ENCODE data around the gene LAMC1. TPM values are rescaled to one million over a fixed set of nuclear protein-coding genes. Genes with fewer than 3 reads are reported as not detected.

Gene LAMC1
- total RNA-seq, 1 experiment from 2014 or later, result 113 TPM

DNA sequence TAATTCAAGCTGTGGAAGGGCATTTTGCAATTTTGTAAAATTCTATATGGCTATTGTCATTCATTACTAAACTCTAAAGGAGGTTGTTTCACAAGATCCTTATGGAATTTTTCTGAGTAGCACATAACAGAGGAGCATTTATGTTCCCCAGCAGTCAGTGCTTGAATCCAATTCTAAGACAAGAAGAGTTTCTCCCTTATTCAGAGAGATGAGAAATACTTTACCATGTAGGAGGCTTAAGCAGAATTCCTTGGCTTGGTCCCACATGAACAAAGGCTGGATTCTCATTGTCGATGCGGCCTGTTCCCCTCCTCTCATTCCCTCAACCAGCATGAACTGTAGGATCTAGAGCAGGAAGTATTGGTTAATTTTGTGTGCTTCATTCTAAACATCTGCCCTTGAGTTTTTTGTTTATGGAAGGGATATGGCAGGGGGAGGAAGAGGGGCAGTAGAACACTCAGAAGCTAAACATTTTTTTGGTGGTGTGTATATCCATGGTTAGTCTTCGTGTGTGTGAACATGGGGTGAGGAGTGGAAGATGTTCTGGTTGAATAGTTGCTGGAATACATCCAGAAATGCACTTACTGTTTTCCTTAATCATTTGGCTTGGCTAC, 74.3 kb downstream of the LAMC1 start:
- TF ChIP-seq POLR2AphosphoS5 (IDR thresholded peaks at IDR 0.05; ENCODE audit: low read depth, low read length), result no peak
- TF ChIP-seq, protein P1, sequence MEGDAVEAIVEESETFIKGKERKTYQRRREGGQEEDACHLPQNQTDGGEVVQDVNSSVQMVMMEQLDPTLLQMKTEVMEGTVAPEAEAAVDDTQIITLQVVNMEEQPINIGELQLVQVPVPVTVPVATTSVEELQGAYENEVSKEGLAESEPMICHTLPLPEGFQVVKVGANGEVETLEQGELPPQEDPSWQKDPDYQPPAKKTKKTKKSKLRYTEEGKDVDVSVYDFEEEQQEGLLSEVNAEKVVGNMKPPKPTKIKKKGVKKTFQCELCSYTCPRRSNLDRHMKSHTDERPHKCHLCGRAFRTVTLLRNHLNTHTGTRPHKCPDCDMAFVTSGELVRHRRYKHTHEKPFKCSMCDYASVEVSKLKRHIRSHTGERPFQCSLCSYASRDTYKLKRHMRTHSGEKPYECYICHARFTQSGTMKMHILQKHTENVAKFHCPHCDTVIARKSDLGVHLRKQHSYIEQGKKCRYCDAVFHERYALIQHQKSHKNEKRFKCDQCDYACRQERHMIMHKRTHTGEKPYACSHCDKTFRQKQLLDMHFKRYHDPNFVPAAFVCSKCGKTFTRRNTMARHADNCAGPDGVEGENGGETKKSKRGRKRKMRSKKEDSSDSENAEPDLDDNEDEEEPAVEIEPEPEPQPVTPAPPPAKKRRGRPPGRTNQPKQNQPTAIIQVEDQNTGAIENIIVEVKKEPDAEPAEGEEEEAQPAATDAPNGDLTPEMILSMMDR (IDR thresholded peaks at IDR 0.05), result no peak
- no peak for TF ChIP-seq SIN3A (IDR thresholded peaks at IDR 0.05; ENCODE audit: borderline replicate concordance, insufficient read depth, low read depth, low read length)
- TF ChIP-seq, protein P2, sequence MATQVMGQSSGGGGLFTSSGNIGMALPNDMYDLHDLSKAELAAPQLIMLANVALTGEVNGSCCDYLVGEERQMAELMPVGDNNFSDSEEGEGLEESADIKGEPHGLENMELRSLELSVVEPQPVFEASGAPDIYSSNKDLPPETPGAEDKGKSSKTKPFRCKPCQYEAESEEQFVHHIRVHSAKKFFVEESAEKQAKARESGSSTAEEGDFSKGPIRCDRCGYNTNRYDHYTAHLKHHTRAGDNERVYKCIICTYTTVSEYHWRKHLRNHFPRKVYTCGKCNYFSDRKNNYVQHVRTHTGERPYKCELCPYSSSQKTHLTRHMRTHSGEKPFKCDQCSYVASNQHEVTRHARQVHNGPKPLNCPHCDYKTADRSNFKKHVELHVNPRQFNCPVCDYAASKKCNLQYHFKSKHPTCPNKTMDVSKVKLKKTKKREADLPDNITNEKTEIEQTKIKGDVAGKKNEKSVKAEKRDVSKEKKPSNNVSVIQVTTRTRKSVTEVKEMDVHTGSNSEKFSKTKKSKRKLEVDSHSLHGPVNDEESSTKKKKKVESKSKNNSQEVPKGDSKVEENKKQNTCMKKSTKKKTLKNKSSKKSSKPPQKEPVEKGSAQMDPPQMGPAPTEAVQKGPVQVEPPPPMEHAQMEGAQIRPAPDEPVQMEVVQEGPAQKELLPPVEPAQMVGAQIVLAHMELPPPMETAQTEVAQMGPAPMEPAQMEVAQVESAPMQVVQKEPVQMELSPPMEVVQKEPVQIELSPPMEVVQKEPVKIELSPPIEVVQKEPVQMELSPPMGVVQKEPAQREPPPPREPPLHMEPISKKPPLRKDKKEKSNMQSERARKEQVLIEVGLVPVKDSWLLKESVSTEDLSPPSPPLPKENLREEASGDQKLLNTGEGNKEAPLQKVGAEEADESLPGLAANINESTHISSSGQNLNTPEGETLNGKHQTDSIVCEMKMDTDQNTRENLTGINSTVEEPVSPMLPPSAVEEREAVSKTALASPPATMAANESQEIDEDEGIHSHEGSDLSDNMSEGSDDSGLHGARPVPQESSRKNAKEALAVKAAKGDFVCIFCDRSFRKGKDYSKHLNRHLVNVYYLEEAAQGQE (IDR thresholded peaks at IDR 0.05; ENCODE audit: insufficient read depth in 1 of 2, low read depth in 2 of 2, low read length in 1 of 2), result no peak
- no peak for TF ChIP-seq TCF7L2 (IDR thresholded peaks at IDR 0.05; ENCODE audit: low read depth, low read length)
- Histone ChIP-seq H3K36me3 (ENCODE audit: control insufficient read depth, insufficient read depth, low read length) (no peaks in the 10 kb centered on the region), H3K9me3 (ENCODE audit: control insufficient read depth, insufficient read depth, low read depth, low read length) (no peaks in the 10 kb centered on the region), H3K4me3 (ENCODE audit: low read depth in 2 of 2, low read length in 2 of 2) (no peak overlapping the region), H3K4me1 (ENCODE audit: control insufficient read depth, insufficient read depth, low read length) (peaks cover 15% of the 10 kb centered on the region), H3K27ac (ENCODE audit: low read length) (no peak overlapping the region), H3K27me3 (ENCODE audit: control insufficient read depth, insufficient read depth, low read length) (no peaks in the 10 kb centered on the region)
- DNase-seq (ENCODE audit: low read depth, low spot score) (no peak), ATAC-seq (no peak)
- POLR2A ChIA-PET, result interaction anchor here (0.6 kb wide), 1 partner anchor 66 kb away, joined by 3 read pairs; no protein-coding TSS in a partner anchor
- CTCF ChIA-PET, result no interaction called here
- in situ Hi-C loops (cut with HindIII; ENCODE audit: low pct_unique_long_range_greater_than_20kb, low sequenced_read_pairs) (no loop called here), intact Hi-C loops (cut with micrococcal nuclease; ENCODE audit: unreplicated experiment) (no loop called here)
- BruUV-seq (replicated peaks), result no TSS peak

DNA sequence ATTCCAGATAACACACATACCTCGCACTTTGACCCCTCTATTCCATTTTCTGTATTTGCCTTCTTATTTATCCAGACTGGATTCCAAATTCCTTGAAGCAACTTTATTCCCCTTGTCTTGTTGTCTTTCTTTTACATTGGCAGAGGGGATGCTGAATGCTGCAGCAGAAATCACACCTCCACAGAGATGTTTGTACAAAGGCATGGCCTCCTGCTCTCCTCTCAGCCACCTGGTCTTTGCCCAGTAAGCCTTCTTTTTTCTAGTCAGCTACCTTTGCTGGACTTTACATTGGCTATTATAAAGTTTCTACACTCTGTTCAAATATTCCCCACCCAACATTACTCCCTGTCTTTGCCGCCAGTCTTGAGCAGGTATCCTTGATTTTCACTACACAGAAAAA, 75.1 kb downstream of the LAMC1 start:
- ChIA-PET CTCF (no interaction called here), POLR2A (no interaction called here)
- Histone ChIP-seq H3K4me1 (ENCODE audit: control insufficient read depth, insufficient read depth, low read length) (peaks cover 15% of the 10 kb centered on the region), H3K4me3 (ENCODE audit: low read depth in 2 of 2, low read length in 2 of 2) (no peak overlapping the region), H3K9me3 (ENCODE audit: control insufficient read depth, insufficient read depth, low read depth, low read length) (no peaks in the 10 kb centered on the region), H3K27ac (ENCODE audit: low read length) (no peak overlapping the region), H3K27me3 (ENCODE audit: control insufficient read depth, insufficient read depth, low read length) (no peaks in the 10 kb centered on the region), H3K36me3 (ENCODE audit: control insufficient read depth, insufficient read depth, low read length) (no peaks in the 10 kb centered on the region)
- TF ChIP-seq, protein P1 (IDR thresholded peaks at IDR 0.05), result no peak
- TF ChIP-seq, protein P2 (IDR thresholded peaks at IDR 0.05; ENCODE audit: insufficient read depth in 1 of 2, low read depth in 2 of 2, low read length in 1 of 2), result no peak
- TF ChIP-seq SIN3A (IDR thresholded peaks at IDR 0.05; ENCODE audit: borderline replicate concordance, insufficient read depth, low read depth, low read length) (no peak), TCF7L2 (IDR thresholded peaks at IDR 0.05; ENCODE audit: low read depth, low read length) (no peak), POLR2AphosphoS5 (IDR thresholded peaks at IDR 0.05; ENCODE audit: low read depth, low read length) (no peak)
- BruUV-seq (replicated peaks), result no TSS peak
- ATAC-seq (no peak), DNase-seq (ENCODE audit: low read depth, low spot score) (no peak)
- in situ Hi-C loops (cut with HindIII; ENCODE audit: low pct_unique_long_range_greater_than_20kb, low sequenced_read_pairs), result no loop called here
- intact Hi-C loops (cut with micrococcal nuclease; ENCODE audit: unreplicated experiment), result no loop called here

Measured in Panc1 (cell line).